Pancreas (tissue), 10 donors: ENCODE results near the gene PKM. TPM values are rescaled to one million over a fixed set of nuclear protein-coding genes. Genes with fewer than 3 reads are reported as not detected.

Source experiments
- ATAC-seq, 4 donors: fragments of 200-7000 bp; cut with Tn5 transposase; one replicate each; pipeline versions ENCODE4 v1.8.0 to v1.9.1; 2020; ENCODE audit warnings: mild to moderate bottlenecking in 4 of 4, moderate library complexity in 4 of 4
- DNase-seq, 6 donors: peaks; one replicate each; pipeline ENCODE4 v3.0.0-alpha.2; 2020
- FAIRE-seq: peaks from 2 replicates; lab custom pipeline; 2012; peaks lifted over from hg19 to GRCh38; lab: Jason Lieb, UNC
- H3K27ac ChIP-seq, 4 donors: fragments of 200-600 bp; sonication (generic); 1 replicate in 3 of 4; 2 replicates in 1 of 4; pipeline versions ENCODE4 v1.5.0 to v1.8.0; 2020
- H3K27me3 ChIP-seq, 4 donors: fragments of 200-600 bp; one replicate each; pipeline ENCODE4 v1.8.0; 2021
- H3K36me3 ChIP-seq, 3 donors: fragments of 200-600 bp; sonication (generic) in 1 of 3; one replicate each; pipeline versions ENCODE4 v1.5.0 to v1.8.0; 2020 to 2021
- H3K4me1 ChIP-seq, 3 donors: fragments of 200-600 bp; one replicate each; pipeline ENCODE4 v1.8.0; 2021
- H3K4me3 ChIP-seq, 4 donors: fragments of 200-600 bp; sonication (generic) in 2 of 4; one replicate each; pipeline versions ENCODE4 v1.5.0 to v1.8.0; 2020 to 2021
- H3K9me3 ChIP-seq, 4 donors: fragments of 200-600 bp; one replicate each; pipeline ENCODE4 v1.8.0; 2021
- WGBS, 2 donors: extraction: QIAGEN DNeasy Blood & Tissue Kit; methylation state at CpG; one replicate each; pipeline ENCODE4 v1.1.7; 2013; 5-methylcytosine and 5-hydroxymethylcytosine counted together
- intact Hi-C, 3 donors: fragments of 100-400 bp; cut with DNase I; formaldehyde crosslinking; loops; one replicate each; pipeline versions ENCODE4 v1.11.1 to v1.14.2; 2022
- polyA plus RNA-seq, 2 donors: library from polyadenylated mRNA; stranded (reverse); fragments of 200-250 nt; gene quantifications; one replicate each; pipeline ENCODE4 v1.2.3, GENCODE V29; 2013
- total RNA-seq, 6 donors: library from RNA; stranded (reverse); fragmentation: NEBNext Ultra II Directional in 4 of 6; extraction: Animal tissue kit (Norgen Biotek cat#: 25700) in 4 of 6; gene quantifications; one replicate each; pipeline versions ENCODE4 v1.2.1 to v1.2.4, GENCODE V29; 2021 to 2023
- TF ChIP-seq, protein P1 (sequence below), 4 donors: fragments of 200-600 bp; sonication (generic) in 3 of 4; IDR thresholded peaks; one replicate each; pipeline versions ENCODE4 v1.5.0 to v1.8.0; 2021; ENCODE audit warnings: antibody characterized with exemption in 4 of 4
- donor health status: healthy with polysubstance abuse.
- donor health status: DM: no; HTN: no; CAD: no; lungs with moderate emphysema.
- donor health status: DM: no; HTN: no; CAD: no.
- donor health status: control.
- donor health status: control.
- donor health status: Bipolar disorder and iron deficiency.
- donor health status: DM: yes; HTN: yes; CAD: no.
- donor health status: DM: no; HTN: no; CAD: no.
- donor health status: DM: no; HTN: no; CAD: no.
- donor health status: DM: yes; HTN: yes; CAD: no.

The PKM gene
- total and polyA plus RNA-seq, 8 donors, result 61.8 to 219 (median 110) TPM

DNA sequence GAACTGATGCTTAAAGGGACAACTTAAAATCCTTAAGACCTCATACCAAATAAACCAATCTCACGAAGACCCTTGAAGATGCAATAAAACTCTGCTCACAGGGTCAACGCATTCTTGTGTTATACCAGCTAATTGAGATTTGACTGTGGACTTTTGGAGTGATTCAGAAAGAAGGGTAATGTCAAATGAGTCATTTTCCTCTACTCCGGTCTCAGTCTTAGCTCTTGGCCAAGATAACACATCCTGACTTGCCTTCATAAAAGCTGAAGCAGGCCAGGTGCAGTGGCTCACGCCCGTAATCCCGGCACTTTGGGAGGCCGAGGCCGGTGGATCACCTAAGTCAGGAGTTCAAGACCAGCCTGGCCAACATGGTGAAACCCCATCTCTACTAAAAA lies 3.8 kb downstream of the PKM start:
- no peak for DNase-seq
- Histone ChIP-seq H3K4me3 (no peak overlapping the region), H3K36me3 (no peaks in the 10 kb centered on the region), H3K27ac (peak overlapping the region in 2 of 4 donors; percentile 37 to 95), H3K9me3 (no peaks in the 10 kb centered on the region), H3K27me3 (no peaks in the 10 kb centered on the region), H3K4me1 (peaks cover 0 to 26% (median 12%) of the 10 kb centered on the region in 3 donors)
- intact Hi-C loops, result no loop called here
- TF ChIP-seq, protein P1, sequence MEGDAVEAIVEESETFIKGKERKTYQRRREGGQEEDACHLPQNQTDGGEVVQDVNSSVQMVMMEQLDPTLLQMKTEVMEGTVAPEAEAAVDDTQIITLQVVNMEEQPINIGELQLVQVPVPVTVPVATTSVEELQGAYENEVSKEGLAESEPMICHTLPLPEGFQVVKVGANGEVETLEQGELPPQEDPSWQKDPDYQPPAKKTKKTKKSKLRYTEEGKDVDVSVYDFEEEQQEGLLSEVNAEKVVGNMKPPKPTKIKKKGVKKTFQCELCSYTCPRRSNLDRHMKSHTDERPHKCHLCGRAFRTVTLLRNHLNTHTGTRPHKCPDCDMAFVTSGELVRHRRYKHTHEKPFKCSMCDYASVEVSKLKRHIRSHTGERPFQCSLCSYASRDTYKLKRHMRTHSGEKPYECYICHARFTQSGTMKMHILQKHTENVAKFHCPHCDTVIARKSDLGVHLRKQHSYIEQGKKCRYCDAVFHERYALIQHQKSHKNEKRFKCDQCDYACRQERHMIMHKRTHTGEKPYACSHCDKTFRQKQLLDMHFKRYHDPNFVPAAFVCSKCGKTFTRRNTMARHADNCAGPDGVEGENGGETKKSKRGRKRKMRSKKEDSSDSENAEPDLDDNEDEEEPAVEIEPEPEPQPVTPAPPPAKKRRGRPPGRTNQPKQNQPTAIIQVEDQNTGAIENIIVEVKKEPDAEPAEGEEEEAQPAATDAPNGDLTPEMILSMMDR (IDR thresholded peaks at IDR 0.05), result no peak
- WGBS, 2 donors, result 48 to 53% methylated on average over 8 of the region's 8 CpGs
- FAIRE-seq, result no peak
- ATAC-seq, result no peak

DNA sequence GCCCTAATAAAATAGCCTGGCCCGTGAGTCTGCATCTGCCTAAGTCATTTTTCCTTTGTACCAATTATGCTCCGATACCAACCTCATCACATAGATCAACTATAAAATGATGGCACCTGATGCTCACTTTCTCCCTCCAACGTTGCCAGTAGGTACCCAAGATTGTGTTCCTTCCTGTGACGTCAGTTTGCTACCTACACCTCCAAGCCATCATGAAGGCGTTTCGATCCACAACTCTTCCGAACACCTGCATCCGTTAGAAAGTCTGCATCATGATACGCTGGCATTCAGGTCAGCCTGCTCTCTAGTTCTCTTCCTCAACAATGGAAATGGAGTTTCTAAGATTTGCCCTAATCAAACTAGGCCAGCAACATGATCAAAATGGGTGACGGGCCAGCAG lies 7.7 kb downstream of the PKM start:
- peaks cover 4 to 7% (median 5%) of the 10 kb centered on the region in 3 donors for H3K36me3 ChIP-seq
- H3K4me3 ChIP-seq, result no peak overlapping the region
- intact Hi-C loops, result no loop called here
- no peaks in the 10 kb centered on the region for H3K27me3 ChIP-seq
- no peak overlapping the region for H3K27ac ChIP-seq
- DNase-seq (no peak), FAIRE-seq (no peak), ATAC-seq (no peak)
- WGBS, 2 donors, result 92% methylated on average over 10 of the region's 10 CpGs
- TF ChIP-seq, protein P1 (IDR thresholded peaks at IDR 0.05), result no peak
- H3K9me3 ChIP-seq, result no peaks in the 10 kb centered on the region
- peaks cover 0 to 20% (median 0%) of the 10 kb centered on the region in 3 donors for H3K4me1 ChIP-seq

DNA sequence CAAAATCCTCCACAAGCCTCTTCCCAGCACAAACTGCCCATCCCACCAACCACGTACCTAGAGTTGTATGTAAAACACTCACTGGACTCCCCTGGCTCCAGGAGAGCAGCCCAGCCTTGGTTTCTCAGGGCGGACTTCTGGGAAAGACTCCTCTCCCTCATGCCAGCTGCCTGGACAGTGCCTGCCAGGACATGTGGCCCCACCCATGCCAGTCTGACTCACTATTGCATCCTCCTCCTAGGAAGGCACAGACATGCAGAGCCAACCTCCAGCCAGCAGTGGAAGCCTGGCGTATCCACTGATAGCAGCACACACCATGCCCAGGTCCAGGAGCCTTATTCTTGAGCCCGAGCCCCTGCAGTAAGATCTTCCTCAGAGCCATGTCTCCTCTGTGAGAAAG lies 8.6 kb downstream of the PKM start:
- ATAC-seq (peak in 2 of 4 donors; percentile 16 to 41), DNase-seq (no peak), FAIRE-seq (no peak)
- H3K36me3 ChIP-seq, result peaks cover 5 to 15% (median 8%) of the 10 kb centered on the region in 3 donors
- H3K4me3 ChIP-seq, result no peak overlapping the region
- no peak overlapping the region for H3K27ac ChIP-seq
- TF ChIP-seq, protein P1 (IDR thresholded peaks at IDR 0.05), result no peak
- H3K27me3 ChIP-seq, result no peaks in the 10 kb centered on the region
- no peaks in the 10 kb centered on the region for H3K9me3 ChIP-seq
- WGBS, 2 donors, result 92 to 95% methylated on average over 4 of the region's 4 CpGs
- intact Hi-C loops, result no loop called here
- H3K4me1 ChIP-seq, result peaks cover 0 to 20% (median 0%) of the 10 kb centered on the region in 3 donors

DNA sequence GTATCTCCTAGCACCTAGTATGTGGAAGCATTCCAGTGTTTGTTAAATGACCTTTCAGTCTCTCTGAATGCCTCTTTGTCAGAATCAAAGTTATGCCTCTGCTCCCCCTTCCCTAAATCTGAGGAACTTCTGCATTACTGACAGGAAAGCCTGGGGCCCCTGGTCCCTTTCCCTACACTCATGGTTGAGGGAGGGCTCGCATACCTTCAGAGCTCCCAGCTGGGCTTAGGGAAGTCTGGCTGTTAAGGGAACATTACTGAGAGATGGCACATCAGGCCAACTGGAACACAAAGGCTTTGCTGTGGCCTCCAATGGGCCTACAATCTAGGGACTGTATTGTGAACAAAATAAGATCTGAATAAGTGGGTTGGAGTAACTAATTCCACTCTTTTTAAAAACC lies 10.3 kb downstream of the PKM start:
- no peak for ATAC-seq
- H3K4me3 ChIP-seq, result no peak overlapping the region
- H3K27ac ChIP-seq, result no peak overlapping the region
- no peaks in the 10 kb centered on the region for H3K27me3 ChIP-seq
- DNase-seq, result no peak
- 81 to 95% methylated on average over 1 of the region's 1 CpG for WGBS, 2 donors
- FAIRE-seq, result no peak
- TF ChIP-seq, protein P1 (IDR thresholded peaks at IDR 0.05), result no peak
- H3K4me1 ChIP-seq, result peaks cover 0 to 5% (median 0%) of the 10 kb centered on the region in 3 donors
- H3K9me3 ChIP-seq, result no peaks in the 10 kb centered on the region
- intact Hi-C loops, result no loop called here
- peaks cover 5 to 31% (median 16%) of the 10 kb centered on the region in 3 donors for H3K36me3 ChIP-seq

DNA sequence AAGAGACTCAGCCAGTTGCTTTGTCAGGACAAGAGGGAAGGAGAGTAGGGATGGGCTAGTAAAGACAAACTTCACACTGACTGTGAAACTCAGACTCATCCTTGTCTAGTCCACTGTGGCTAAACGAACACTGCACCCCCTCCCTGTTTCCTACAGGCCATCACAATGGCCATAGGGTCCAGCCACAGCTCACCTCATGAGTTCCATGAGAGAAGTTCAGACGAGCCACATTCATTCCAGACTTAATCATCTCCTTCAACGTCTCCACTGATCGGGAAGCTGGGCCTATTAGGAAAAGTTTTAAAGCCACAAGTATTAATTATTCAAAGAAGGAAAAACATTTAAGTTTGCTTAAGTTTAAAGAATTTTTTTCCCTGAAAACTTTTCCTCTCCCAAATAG lies 13.8 kb downstream of the PKM start:
- Histone ChIP-seq H3K36me3 (peaks cover 5 to 31% (median 22%) of the 10 kb centered on the region in 3 donors), H3K4me3 (no peak overlapping the region), H3K9me3 (no peaks in the 10 kb centered on the region), H3K27me3 (no peaks in the 10 kb centered on the region), H3K4me1 (peaks cover 0 to 5% (median 0%) of the 10 kb centered on the region in 3 donors), H3K27ac (no peak overlapping the region)
- FAIRE-seq, result no peak
- TF ChIP-seq, protein P1 (IDR thresholded peaks at IDR 0.05), result no peak
- DNase-seq, result no peak
- WGBS, 2 donors, result 85 to 86% methylated on average over 4 of the region's 4 CpGs
- ATAC-seq, result no peak
- intact Hi-C loops, result no loop called here
